Sigmoid colon (tissue), 7 donors: ENCODE measurements around the gene ANGPTL3. TPM values are rescaled to one million over a fixed set of nuclear protein-coding genes. Genes with fewer than 3 reads are reported as not detected.
"Not testable (repeated sequence)": the region's sequence is repeated elsewhere in the genome, so short reads cannot be mapped to it uniquely, and the experiment has no call there.

ENCODE experiments used
- DNase-seq: peaks from one replicate; pipeline ENCODE4 v3.0.0-alpha.2; 2019
- H3K27ac ChIP-seq, 4 donors: fragments of 200-600 bp; sonication (generic); one replicate each; pipeline ENCODE4 v1.5.1; 2016 to 2019; ENCODE audit warnings: mild to moderate bottlenecking in 1 of 4
- H3K27me3 ChIP-seq, 3 donors: fragments of 200-600 bp; sonication (generic); one replicate each; pipeline ENCODE4 v1.5.1; 2019; ENCODE audit warnings: mild to moderate bottlenecking in 1 of 3
- H3K36me3 ChIP-seq, 4 donors: fragments of 200-600 bp; sonication (generic); one replicate each; pipeline ENCODE4 v1.5.1; 2016 to 2019
- H3K4me1 ChIP-seq, 4 donors: fragments of 200-600 bp; sonication (generic); one replicate each; pipeline ENCODE4 v1.5.1; 2017 to 2019
- H3K4me3 ChIP-seq, 4 donors: fragments of 200-600 bp; sonication (generic); one replicate each; pipeline ENCODE4 v1.5.1; 2017 to 2019; ENCODE audit warnings: mild to moderate bottlenecking in 2 of 4, moderate library complexity in 1 of 4
- H3K9me3 ChIP-seq, 4 donors: fragments of 200-600 bp in 3 of 4; sonication (generic) in 3 of 4; one replicate each; pipeline versions ENCODE4 v1.5.1 to v1.6.1; 2013 to 2019
- CTCF ChIP-seq, 4 experiments: fragments of 450-650 bp in 3 of 4; fragments of 200-600 bp in 1 of 4; IDR thresholded peaks; one replicate each; pipeline ENCODE4 v1.5.1; 2016 to 2019; ENCODE audit warnings: antibody characterized with exemption in 4 of 4, mild to moderate bottlenecking in 3 of 4, moderate library complexity in 2 of 4
- EP300 ChIP-seq, 4 donors: sonication (generic); formaldehyde crosslinking; IDR thresholded peaks; one replicate each; pipeline ENCODE4 v1.6.1; 2017; ENCODE audit warnings: antibody characterized with exemption in 4 of 4
- POLR2A ChIP-seq, 2 donors: fragments of 450-650 bp; IDR thresholded peaks; one replicate each; pipeline ENCODE4 v1.6.1; 2016; ENCODE audit warnings: antibody characterized with exemption in 2 of 2, mild to moderate bottlenecking in 2 of 2, moderate library complexity in 2 of 2
- POLR2AphosphoS5 ChIP-seq, 4 donors: sonication (generic); formaldehyde crosslinking; IDR thresholded peaks; one replicate each; pipeline ENCODE4 v1.6.1; 2017; ENCODE audit warnings: antibody characterized with exemption in 4 of 4
- WGBS, 2 donors: extraction: QIAGEN DNeasy Blood & Tissue Kit; methylation state at CpG; one replicate each; pipeline ENCODE4 v1.1.7; 2013; 5-methylcytosine and 5-hydroxymethylcytosine counted together
- intact Hi-C: fragments of 100-400 bp; cut with DNase I; formaldehyde crosslinking; loops from one replicate; pipeline ENCODE4 v1.15.1; 2023
- polyA plus RNA-seq, 3 donors: library from polyadenylated mRNA; stranded (reverse); fragments of 200-250 nt; gene quantifications; one replicate each; pipeline ENCODE4 v1.2.3, GENCODE V29; 2013
- total RNA-seq, 4 donors: library from RNA; depleted of rRNA; stranded (reverse); fragments of >200 nt; gene quantifications; one replicate each; pipeline ENCODE4 v1.1.0, GENCODE V29; 2016
- donor health status: healthy with polysubstance abuse.
- donor health status: Bipolar disorder and iron deficiency.
- donor health status: healthy.

ANGPTL3 gene
- total RNA-seq = not detected
- polyA plus RNA-seq = not detected

DNA sequence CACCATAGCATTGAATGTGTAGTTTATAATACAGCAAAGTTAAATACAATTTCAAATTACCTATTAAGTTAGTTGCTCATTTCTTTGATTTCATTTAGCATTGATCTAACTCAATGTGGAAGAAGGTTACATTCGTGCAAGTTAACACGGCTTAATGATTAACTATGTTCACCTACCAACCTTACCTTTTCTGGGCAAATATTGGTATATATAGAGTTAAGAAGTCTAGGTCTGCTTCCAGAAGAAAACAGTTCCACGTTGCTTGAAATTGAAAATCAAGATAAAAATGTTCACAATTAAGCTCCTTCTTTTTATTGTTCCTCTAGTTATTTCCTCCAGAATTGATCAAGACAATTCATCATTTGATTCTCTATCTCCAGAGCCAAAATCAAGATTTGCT, at the start of gene ANGPTL3:
Gene ANGPTL3 (plus strand): TSS at position 240 of the 400 bp plus-strand sequence. CDS start 47 bp downstream, at position 287.
- intact Hi-C loops = no loop called here
- no peak for DNase-seq
- Histone ChIP-seq H3K4me1 (no peaks in the 10 kb centered on the region), H3K27me3 (no peaks in the 10 kb centered on the region), H3K9me3 (no peaks in the 10 kb centered on the region), H3K36me3 (no peaks in the 10 kb centered on the region), H3K27ac (no peak within 1 kb of the TSS), H3K4me3 (no peak within 1 kb of the TSS)
- 40 to 77% methylated on average over 3 of the region's 3 CpGs for WGBS, 2 donors
- TF ChIP-seq EP300 (IDR thresholded peaks at IDR 0.05) (no peak), POLR2A (IDR thresholded peaks at IDR 0.05) (no peak), CTCF (IDR thresholded peaks at IDR 0.05) (no peak), POLR2AphosphoS5 (IDR thresholded peaks at IDR 0.05) (no peak)

DNA sequence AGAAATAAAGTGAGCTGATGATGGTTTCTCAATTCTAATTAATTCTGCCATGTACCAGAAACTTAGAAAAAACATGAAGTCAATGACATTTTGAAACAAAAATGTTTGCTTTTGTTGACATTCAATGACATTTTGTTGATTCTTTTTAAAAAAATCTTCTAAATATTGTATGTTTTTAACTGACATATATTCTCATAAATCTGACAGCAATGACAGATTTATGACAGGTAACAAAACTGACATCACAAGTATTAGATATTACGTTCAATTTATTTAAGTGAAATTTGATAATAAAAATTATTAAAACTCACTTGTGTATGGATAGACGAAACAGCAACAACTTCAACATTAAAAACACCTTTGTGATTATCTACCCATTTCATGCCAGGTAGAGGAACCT, 36.0 kb upstream of the ANGPTL3 start:
- 93 to 95% methylated on average over 2 of the region's 2 CpGs for WGBS, 2 donors
- intact Hi-C loops = no loop called here

GRCh38 chr1:62567182-62567581, 30.1 kb upstream of the ANGPTL3 start:
- 96 to 97% methylated on average over 1 of the region's 1 CpG for WGBS, 2 donors
- H3K4me3 ChIP-seq, H3K27me3 ChIP-seq, H3K36me3 ChIP-seq, intact Hi-C loops, H3K4me1 ChIP-seq, DNase-seq, H3K27ac ChIP-seq, H3K9me3 ChIP-seq: not testable (repeated sequence)

More for the DNA sequence above, 36.0 kb upstream of the ANGPTL3 start:
- no peaks in the 10 kb centered on the region for H3K27me3 ChIP-seq
- TF ChIP-seq POLR2A (IDR thresholded peaks at IDR 0.05) (no peak), EP300 (IDR thresholded peaks at IDR 0.05) (no peak), POLR2AphosphoS5 (IDR thresholded peaks at IDR 0.05) (no peak), CTCF (IDR thresholded peaks at IDR 0.05) (no peak)
- no peak for DNase-seq
- peaks cover 0 to 24% (median 0%) of the 10 kb centered on the region in 4 donors for H3K36me3 ChIP-seq
- H3K27ac ChIP-seq = no peak overlapping the region
- H3K4me3 ChIP-seq = no peak overlapping the region
- H3K4me1 ChIP-seq = no peaks in the 10 kb centered on the region
- no peaks in the 10 kb centered on the region for H3K9me3 ChIP-seq

GRCh38 chr1:62567926-62568325, 29.4 kb upstream of the ANGPTL3 start:
- intact Hi-C loops, H3K9me3 ChIP-seq, H3K27me3 ChIP-seq, H3K27ac ChIP-seq, DNase-seq, H3K4me3 ChIP-seq, H3K4me1 ChIP-seq: not testable (repeated sequence)
- peaks cover 0 to 13% (median 0%) of the 10 kb centered on the region in 4 donors for H3K36me3 ChIP-seq
- 40 to 72% methylated on average over 1 of the region's 1 CpG for WGBS, 2 donors

DNA sequence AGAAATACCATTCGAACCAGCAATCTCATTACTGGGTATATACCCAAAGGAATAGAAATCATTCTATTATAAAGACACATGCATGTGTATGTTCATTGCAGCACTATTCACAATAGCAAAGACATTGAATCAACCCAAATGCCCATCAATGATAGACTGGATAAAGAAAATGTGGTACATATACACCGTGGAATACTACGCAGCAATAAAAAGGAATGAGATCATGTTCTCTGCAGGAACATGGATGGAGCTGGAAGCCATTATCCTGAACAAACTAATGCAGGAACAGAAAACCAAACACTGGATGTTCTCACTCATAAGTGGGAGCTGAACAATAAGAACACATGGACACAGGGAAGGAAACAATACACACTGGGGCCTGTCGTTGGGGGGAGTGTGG, 25.8 kb upstream of the ANGPTL3 start:
- intact Hi-C loops, H3K4me1 ChIP-seq, H3K9me3 ChIP-seq, H3K27me3 ChIP-seq, DNase-seq, H3K27ac ChIP-seq, H3K4me3 ChIP-seq: not testable (repeated sequence)
- H3K36me3 ChIP-seq = peaks cover 0 to 38% (median 5%) of the 10 kb centered on the region in 4 donors
- 84 to 97% methylated on average over 4 of the region's 4 CpGs for WGBS, 2 donors

DNA sequence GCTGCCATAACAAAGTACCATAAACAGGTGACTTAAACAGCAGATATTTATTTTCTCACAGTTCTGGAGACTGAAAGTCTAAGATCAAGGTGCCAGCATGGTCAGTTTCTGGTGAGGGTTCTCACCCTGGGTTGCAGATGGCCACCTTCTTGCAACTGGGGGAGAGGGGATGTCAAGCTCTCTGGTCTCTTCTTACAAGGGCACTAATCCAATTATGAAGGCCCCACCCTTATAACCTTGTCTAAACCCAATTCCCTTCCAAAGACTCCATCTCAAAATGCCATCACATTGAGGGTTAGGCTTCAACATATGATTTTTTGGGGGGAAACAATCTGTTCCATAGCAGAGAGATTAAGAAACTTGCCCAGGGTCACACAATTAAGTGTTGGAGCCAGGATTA, 24.8 kb upstream of the ANGPTL3 start:
- intact Hi-C loops = no loop called here
- H3K36me3 ChIP-seq = peaks cover 0 to 45% (median 5%) of the 10 kb centered on the region in 4 donors
- no peak for DNase-seq

More for the DNA sequence above, 24.8 kb upstream of the ANGPTL3 start:
- H3K4me1 ChIP-seq = no peaks in the 10 kb centered on the region
- no peak overlapping the region for H3K27ac ChIP-seq
- H3K9me3 ChIP-seq = peaks cover 0 to 5% (median 0%) of the 10 kb centered on the region in 4 donors
- no peak for TF ChIP-seq POLR2AphosphoS5 (IDR thresholded peaks at IDR 0.05)
- no peak for TF ChIP-seq POLR2A (IDR thresholded peaks at IDR 0.05)
- no peak for TF ChIP-seq EP300 (IDR thresholded peaks at IDR 0.05)
- TF ChIP-seq CTCF (IDR thresholded peaks at IDR 0.05) = no peak
- H3K4me3 ChIP-seq = no peak overlapping the region
- H3K27me3 ChIP-seq = no peaks in the 10 kb centered on the region
